ENCODE results near the gene PRKAR2A. TPM values are rescaled to one million over a fixed set of nuclear protein-coding genes. Genes with fewer than 3 reads are reported as not detected.
"Not testable (repeated sequence)": the region's sequence is repeated elsewhere in the genome, so short reads cannot be mapped to it uniquely, and the experiment has no call there.

PRKAR2A gene
- total RNA-seq, 1 experiment from 2014 or later = 54.2 TPM

- CTCF ChIA-PET; H3K27me3 ChIP-seq (ENCODE audit: insufficient read depth, low read depth); BruUV-seq (replicated peaks); H3K79me2 ChIP-seq (ENCODE audit: low read depth); POLR2A ChIA-PET (ENCODE audit: unreplicated experiment); H3K4me1 ChIP-seq (replicated peaks; ENCODE audit: insufficient read depth); DNase-seq; H3K27ac ChIP-seq; H3K4me3 ChIP-seq; H3K4me2 ChIP-seq; H3K36me3 ChIP-seq (ENCODE audit: low read depth); H3F3A ChIP-seq (ENCODE audit: insufficient read depth, low read depth); H2AFZ ChIP-seq; H3K9me3 ChIP-seq (ENCODE audit: insufficient read depth, low read depth); intact Hi-C loops (cut with micrococcal nuclease; ENCODE audit: unreplicated experiment); H3K9me2 ChIP-seq (ENCODE audit: insufficient read depth); H4K20me1 ChIP-seq (ENCODE audit: insufficient read depth): not testable (repeated sequence)
Measured at GRCh38 chr3:48733752-48734518, 113.7 kb downstream of the PRKAR2A start.

DNA sequence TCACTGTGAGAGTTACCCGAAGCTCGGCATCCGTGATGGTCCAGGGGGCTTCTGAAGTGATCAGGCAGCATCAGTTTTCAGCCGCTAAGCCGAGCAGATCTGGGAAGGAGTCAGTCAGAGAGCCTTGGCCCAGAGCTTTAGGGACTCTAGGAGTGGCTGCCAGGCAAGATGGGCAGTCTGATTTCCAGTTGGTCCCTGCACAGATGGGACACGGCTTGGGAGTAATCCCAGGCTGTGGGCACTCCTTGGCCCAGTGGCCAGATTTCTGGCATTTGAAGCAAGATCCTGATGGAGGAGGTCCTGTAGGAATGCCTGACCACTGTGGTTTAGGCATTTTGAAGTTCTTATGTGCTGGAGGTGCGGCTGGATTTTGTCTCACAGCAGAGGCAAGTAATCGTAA, 120.2 kb downstream of the PRKAR2A start:
- peak in 1 of 2 experiments; percentile 38 for DNase-seq
- Histone ChIP-seq H3K9me3 (ENCODE audit: insufficient read depth, low read depth) (no peaks in the 10 kb centered on the region), H3K27me3 (ENCODE audit: insufficient read depth, low read depth) (no peaks in the 10 kb centered on the region), H3K9me2 (ENCODE audit: insufficient read depth) (no peaks in the 10 kb centered on the region), H4K20me1 (ENCODE audit: insufficient read depth) (no peaks in the 10 kb centered on the region), H3F3A (ENCODE audit: insufficient read depth, low read depth) (no peaks in the 10 kb centered on the region), H3K36me3 (ENCODE audit: low read depth) (no peaks in the 10 kb centered on the region), H3K4me2 (no peak overlapping the region), H2AFZ (no peak overlapping the region), H3K27ac (no peak overlapping the region), H3K4me3 (no peak overlapping the region), H3K4me1 (replicated peaks; ENCODE audit: insufficient read depth) (no peaks in the 10 kb centered on the region), H3K79me2 (ENCODE audit: low read depth) (no peaks in the 10 kb centered on the region)
- no peak for TF ChIP-seq CTCF (conservative IDR thresholded peaks at IDR 0.05)
- TF ChIP-seq EZH2 (IDR thresholded peaks at IDR 0.05; ENCODE audit: low read depth) = no peak
- ChIA-PET CTCF (no interaction called here), POLR2A (ENCODE audit: unreplicated experiment) (no interaction called here)
- BruUV-seq (replicated peaks) = no TSS peak
- intact Hi-C loops (cut with micrococcal nuclease; ENCODE audit: unreplicated experiment) = no loop called here

- DNase-seq; H3K79me2 ChIP-seq (ENCODE audit: low read depth); H3F3A ChIP-seq (ENCODE audit: insufficient read depth, low read depth); intact Hi-C loops (cut with micrococcal nuclease; ENCODE audit: unreplicated experiment); H3K4me1 ChIP-seq (replicated peaks; ENCODE audit: insufficient read depth); H4K20me1 ChIP-seq (ENCODE audit: insufficient read depth); H2AFZ ChIP-seq; H3K9me2 ChIP-seq (ENCODE audit: insufficient read depth); CTCF ChIA-PET; H3K9me3 ChIP-seq (ENCODE audit: insufficient read depth, low read depth); H3K36me3 ChIP-seq (ENCODE audit: low read depth); H3K27me3 ChIP-seq (ENCODE audit: insufficient read depth, low read depth); H3K4me2 ChIP-seq; BruUV-seq (replicated peaks); H3K27ac ChIP-seq; POLR2A ChIA-PET (ENCODE audit: unreplicated experiment); H3K4me3 ChIP-seq: not testable (repeated sequence)
Measured at GRCh38 chr3:48725185-48725855, 122.4 kb downstream of the PRKAR2A start.

DNA sequence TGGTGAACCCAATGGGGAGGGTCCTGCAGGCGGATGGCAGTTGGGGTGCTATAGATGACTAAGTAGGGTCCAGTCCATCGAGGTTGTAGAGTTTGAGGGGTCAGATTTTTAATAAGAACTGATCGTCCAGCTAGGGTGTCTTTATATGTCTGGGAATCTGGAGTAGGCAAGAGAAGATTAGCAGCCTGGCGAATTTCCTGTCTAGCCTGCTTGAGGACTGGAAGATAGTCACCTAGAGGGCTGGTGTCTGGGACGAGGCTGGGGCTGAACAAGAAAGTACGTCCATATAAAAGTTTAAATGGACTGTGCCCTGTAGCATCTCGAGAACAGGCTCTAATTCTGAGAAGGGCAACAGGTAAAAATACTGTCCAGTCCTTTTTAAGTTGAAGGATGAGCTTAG, 123.9 kb downstream of the PRKAR2A start:
- CTCF ChIA-PET = no interaction called here
- no TSS peak for BruUV-seq (replicated peaks)

DNA sequence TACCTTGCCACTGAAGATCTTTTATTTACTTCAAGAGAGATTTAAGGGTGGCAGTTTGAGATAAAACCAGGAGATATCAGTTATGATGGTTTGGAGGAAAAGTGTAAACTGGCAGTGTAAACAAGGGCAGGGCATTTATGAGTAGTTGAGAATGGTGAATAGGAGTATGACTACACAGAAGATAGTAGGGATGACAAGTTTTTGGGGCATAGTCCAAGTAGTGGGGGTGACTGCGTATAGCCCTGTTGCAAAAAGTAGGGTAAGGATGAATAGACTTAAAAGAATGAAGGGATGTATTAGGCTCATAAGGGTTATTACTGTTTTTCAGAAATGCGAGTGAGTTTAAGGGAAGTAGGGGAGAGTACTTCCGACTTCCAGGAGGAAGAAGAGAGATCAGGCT, 124.4 kb downstream of the PRKAR2A start:
- DNase-seq; CTCF ChIA-PET; BruUV-seq (replicated peaks): not testable (repeated sequence)

More for the DNA sequence above, 123.9 kb downstream of the PRKAR2A start:
- no peaks in the 10 kb centered on the region for H3K79me2 ChIP-seq (ENCODE audit: low read depth)
- no peaks in the 10 kb centered on the region for H4K20me1 ChIP-seq (ENCODE audit: insufficient read depth)
- no peaks in the 10 kb centered on the region for H3K36me3 ChIP-seq (ENCODE audit: low read depth)
- H2AFZ ChIP-seq = no peak overlapping the region
- no peak overlapping the region for H3K27ac ChIP-seq
- no peaks in the 10 kb centered on the region for H3K9me3 ChIP-seq (ENCODE audit: insufficient read depth, low read depth)
- H3F3A ChIP-seq (ENCODE audit: insufficient read depth, low read depth) = no peaks in the 10 kb centered on the region
- no peaks in the 10 kb centered on the region for H3K27me3 ChIP-seq (ENCODE audit: insufficient read depth, low read depth)
- DNase-seq = no peak
- TF ChIP-seq EZH2 (IDR thresholded peaks at IDR 0.05; ENCODE audit: low read depth) (no peak), CTCF (conservative IDR thresholded peaks at IDR 0.05) (no peak)
- intact Hi-C loops (cut with micrococcal nuclease; ENCODE audit: unreplicated experiment) = no loop called here
- POLR2A ChIA-PET (ENCODE audit: unreplicated experiment) = no interaction called here
- H3K4me1 ChIP-seq (replicated peaks; ENCODE audit: insufficient read depth) = no peaks in the 10 kb centered on the region
- H3K4me2 ChIP-seq = no peak overlapping the region
- H3K9me2 ChIP-seq (ENCODE audit: insufficient read depth) = no peaks in the 10 kb centered on the region
- no peak overlapping the region for H3K4me3 ChIP-seq

More for the DNA sequence above, 124.4 kb downstream of the PRKAR2A start:
- POLR2A ChIA-PET (ENCODE audit: unreplicated experiment); H3K4me1 ChIP-seq (replicated peaks; ENCODE audit: insufficient read depth); H3K4me3 ChIP-seq; H2AFZ ChIP-seq; H3K79me2 ChIP-seq (ENCODE audit: low read depth); H3K27me3 ChIP-seq (ENCODE audit: insufficient read depth, low read depth); H4K20me1 ChIP-seq (ENCODE audit: insufficient read depth); H3K36me3 ChIP-seq (ENCODE audit: low read depth); intact Hi-C loops (cut with micrococcal nuclease; ENCODE audit: unreplicated experiment); H3K9me3 ChIP-seq (ENCODE audit: insufficient read depth, low read depth); H3F3A ChIP-seq (ENCODE audit: insufficient read depth, low read depth); H3K27ac ChIP-seq; H3K4me2 ChIP-seq; H3K9me2 ChIP-seq (ENCODE audit: insufficient read depth): not testable (repeated sequence)

Data from PC-9 (cell line).